H9 (cell line): Measurements from ENCODE around the gene BBX. TPM values are rescaled to one million over a fixed set of nuclear protein-coding genes. Genes with fewer than 3 reads are reported as not detected.

ENCODE experiments used
- DNase-seq: peaks from one replicate; pipeline ENCODE4 v3.0.0-alpha.2; 2017
- H2AFZ ChIP-seq: one replicate; pipeline ENCODE4 v1.6.1; 2013; ENCODE audit warnings: mild to moderate bottlenecking, low read length, control low read depth, moderate library complexity
- H2AK5ac ChIP-seq: 2 replicates; pipeline ENCODE4 v1.6.1; 2013; ENCODE audit warnings: low read length, control low read depth, mixed read lengths; ENCODE audit not compliant: insufficient read length
- H2BK120ac ChIP-seq: one replicate; pipeline ENCODE4 v1.6.1; 2013; ENCODE audit warnings: low read depth, mild to moderate bottlenecking, low read length, control low read depth, inconsistent platforms; ENCODE audit not compliant: poor library complexity, severe bottlenecking
- H2BK12ac ChIP-seq: 2 replicates; pipeline ENCODE4 v1.6.1; 2013; ENCODE audit warnings: low read length, control low read depth, mixed read lengths, low read depth; ENCODE audit not compliant: insufficient read length
- H2BK15ac ChIP-seq: 2 replicates; pipeline ENCODE4 v1.6.1; 2013; ENCODE audit warnings: low read depth, low read length, control low read depth
- H2BK20ac ChIP-seq: one replicate; pipeline ENCODE4 v1.6.1; 2013; ENCODE audit warnings: low read depth, mild to moderate bottlenecking, low read length, control low read depth, inconsistent platforms; ENCODE audit not compliant: poor library complexity, severe bottlenecking
- H2BK5ac ChIP-seq: 2 replicates; pipeline ENCODE4 v1.6.1; 2013; ENCODE audit warnings: low read length, control low read depth, mixed read lengths; ENCODE audit not compliant: insufficient read length
- H3K14ac ChIP-seq: 2 replicates; pipeline ENCODE4 v1.6.1; 2013; ENCODE audit warnings: low read length, control low read depth; ENCODE audit not compliant: insufficient read depth
- H3K18ac ChIP-seq: 2 replicates; pipeline ENCODE4 v1.6.1; 2013; ENCODE audit warnings: low read depth, mild to moderate bottlenecking, mixed read lengths, low read length, control low read depth; ENCODE audit not compliant: insufficient read length
- H3K23ac ChIP-seq: 2 replicates; pipeline ENCODE4 v1.6.1; 2013; ENCODE audit warnings: low read length, control low read depth, mixed read lengths, low read depth; ENCODE audit not compliant: insufficient read length
- H3K23me2 ChIP-seq: 2 replicates; pipeline ENCODE4 v1.6.1; 2013; ENCODE audit warnings: low read depth, mild to moderate bottlenecking, mixed read lengths, low read length, control low read depth; ENCODE audit not compliant: insufficient read length, poor library complexity, severe bottlenecking
- H3K27ac ChIP-seq: 2 replicates; pipeline ENCODE4 v1.5.1; 2013; ENCODE audit warnings: low read length, control low read depth, mixed read lengths, low read depth; ENCODE audit not compliant: insufficient read length
- H3K27me3 ChIP-seq: 2 replicates; pipeline ENCODE4 v1.6.1; 2013; ENCODE audit warnings: low read length, control low read depth, inconsistent platforms; ENCODE audit not compliant: insufficient read depth
- H3K4ac ChIP-seq: 2 replicates; pipeline ENCODE4 v1.6.1; 2013; ENCODE audit warnings: low read depth, mild to moderate bottlenecking, control low read depth, inconsistent platforms, low read length, moderate library complexity
- H3K4me1 ChIP-seq: 2 replicates; pipeline ENCODE4 v1.6.1; 2013; ENCODE audit warnings: low read length, control low read depth, inconsistent platforms; ENCODE audit not compliant: insufficient read depth
- H3K4me2 ChIP-seq: 2 replicates; pipeline ENCODE4 v1.6.1; 2013; ENCODE audit warnings: low read length, control low read depth, mixed read lengths; ENCODE audit not compliant: insufficient read length, insufficient read depth
- H3K56ac ChIP-seq: 2 replicates; pipeline ENCODE4 v1.6.1; 2013; ENCODE audit warnings: low read depth, mild to moderate bottlenecking, mixed read lengths, low read length, control low read depth; ENCODE audit not compliant: insufficient read length
- H3K79me1 ChIP-seq: 2 replicates; pipeline ENCODE4 v1.6.1; 2013; ENCODE audit warnings: low read depth, mild to moderate bottlenecking, moderate library complexity, low read length, control low read depth, inconsistent platforms; ENCODE audit not compliant: insufficient read depth, poor library complexity, severe bottlenecking
- H3K79me2 ChIP-seq: 2 replicates; pipeline ENCODE4 v1.6.1; 2013; ENCODE audit warnings: low read length, control low read depth, inconsistent platforms; ENCODE audit not compliant: insufficient read depth
- H3K9ac ChIP-seq: 2 replicates; pipeline ENCODE4 v1.6.1; 2013; ENCODE audit warnings: low read length, control low read depth, mixed read lengths; ENCODE audit not compliant: insufficient read length; ENCODE audit errors: extremely low read depth
- H3K9me3 ChIP-seq: one replicate; pipeline ENCODE4 v1.6.1; 2013; ENCODE audit warnings: low read depth, low read length, inconsistent platforms; ENCODE audit not compliant: control insufficient read depth
- H3T11ph ChIP-seq: one replicate; pipeline ENCODE4 v1.6.1; 2013; ENCODE audit warnings: mild to moderate bottlenecking, low read length, control low read depth, inconsistent platforms
- H4K20me1 ChIP-seq: one replicate; pipeline ENCODE4 v1.6.1; 2013; ENCODE audit not compliant: control insufficient read depth, insufficient read length, insufficient read depth
- H4K5ac ChIP-seq: 2 replicates; pipeline ENCODE4 v1.6.1; 2013; ENCODE audit warnings: low read depth, mild to moderate bottlenecking, mixed read lengths, low read length, control low read depth; ENCODE audit not compliant: insufficient read length
- H4K8ac ChIP-seq: replicated peaks from 2 replicates; pipeline ENCODE4 v1.6.1; 2013; ENCODE audit warnings: low read length, control low read depth, mixed read lengths, low read depth; ENCODE audit not compliant: insufficient read length
- H4K91ac ChIP-seq: 2 replicates; pipeline ENCODE4 v1.6.1; 2013; ENCODE audit warnings: low read depth, mild to moderate bottlenecking, moderate library complexity, mixed read lengths, low read length, control low read depth; ENCODE audit not compliant: insufficient read length
- H3K27ac Mint-ChIP-seq, 3 experiments: 2 replicates in 2 of 3; 3 replicates in 1 of 3; pipeline ENCODE4 v1.8.0; 2020 to 2021; ENCODE audit warnings: mixed read lengths in 3 of 3, mild to moderate bottlenecking in 1 of 3, moderate library complexity in 1 of 3
- H3K27me3 Mint-ChIP-seq: 2 replicates; pipeline ENCODE4 v1.8.0; 2021; ENCODE audit warnings: low read depth, mild to moderate bottlenecking, moderate library complexity, mixed read lengths
- H3K36me3 Mint-ChIP-seq, 3 experiments: 2 replicates in 2 of 3; 3 replicates in 1 of 3; pipeline ENCODE4 v1.8.0; 2020 to 2021; ENCODE audit warnings: low read depth in 3 of 3, mixed read lengths in 3 of 3; ENCODE audit not compliant: insufficient read depth in 1 of 3
- H3K4me1 Mint-ChIP-seq, 2 experiments: 2 replicates each; pipeline ENCODE4 v1.8.0; 2020; ENCODE audit warnings: mixed read lengths in 2 of 2
- H3K4me3 Mint-ChIP-seq, 2 experiments: 2 replicates in 1 of 2; 3 replicates in 1 of 2; pipeline ENCODE4 v1.8.0; 2020 to 2021; ENCODE audit warnings: mild to moderate bottlenecking in 2 of 2, mixed read lengths in 2 of 2, moderate library complexity in 1 of 2
- H3K9me3 Mint-ChIP-seq, 2 experiments: 2 replicates in 1 of 2; 3 replicates in 1 of 2; pipeline ENCODE4 v1.8.0; 2020; ENCODE audit warnings: mild to moderate bottlenecking in 2 of 2, mixed read lengths in 2 of 2, moderate library complexity in 1 of 2
- CTCF ChIP-seq: fragments of 200-600 bp; sonication (generic); conservative IDR thresholded peaks from 3 replicates; pipeline ENCODE4 v1.8.0; 2021; ENCODE audit warnings: antibody characterized with exemption, mild to moderate bottlenecking
- WGBS: extraction: QIAGEN DNeasy Blood & Tissue Kit; methylation state at CpG from one replicate; pipeline ENCODE4 v1.1.7; 2013; ENCODE audit warnings: missing lambda C conversion rate, low lambda C conversion rate, mixed read lengths; ENCODE audit not compliant: insufficient read length; ENCODE audit errors: extremely low coverage; 5-methylcytosine and 5-hydroxymethylcytosine counted together
- total RNA-seq: library from RNA; stranded (reverse); gene quantifications from 2 replicates; pipeline ENCODE4 v1.2.1, GENCODE V29; 2021

Gene BBX
- total RNA-seq, 1 experiment from 2014 or later, result 34.8 TPM

- Mint-ChIP-seq H3K27me3 (no peaks in the 10 kb centered on the region), H3K27ac (no peak overlapping the region), H3K4me3 (no peak overlapping the region), H3K36me3 (peaks cover 5 to 39% (median 15%) of the 10 kb centered on the region in 3 experiments; a peak in 6 of 7 replicates), H3K9me3 (peaks cover 6 to 11% of the 10 kb centered on the region in 2 experiments; a peak in 4 of 5 replicates), H3K4me1 (peaks cover 24 to 35% of the 10 kb centered on the region in 2 experiments)
- Histone ChIP-seq H3K4ac (no peak overlapping the region), H2BK20ac (no peak overlapping the region), H2AK5ac (no peak overlapping the region), H3K79me1 (no peaks in the 10 kb centered on the region), H3K79me2 (no peaks in the 10 kb centered on the region), H3K23ac (no peak overlapping the region), H2AFZ (no peak overlapping the region), H2BK15ac (no peak overlapping the region), H3K4me2 (no peak overlapping the region), H4K5ac (no peak overlapping the region), H4K91ac (no peak overlapping the region), H4K20me1 (no peaks in the 10 kb centered on the region), H2BK5ac (no peak overlapping the region), H3K27ac (no peak overlapping the region), H3K9ac (no peak overlapping the region), H3K27me3 (no peaks in the 10 kb centered on the region), H3K4me1 (0 out of 2 replicates have a peak, but pooled peaks cover 3% of the 10 kb centered on the region), H3K9me3 (no peaks in the 10 kb centered on the region), H4K8ac (no peak overlapping the region), H2BK12ac (no peak overlapping the region), H3K18ac (no peak overlapping the region), H3K23me2 (no peaks in the 10 kb centered on the region), H3K14ac (no peak overlapping the region), H3T11ph (no peak overlapping the region), H3K56ac (no peak overlapping the region), H2BK120ac (no peak overlapping the region)
- no peak for TF ChIP-seq CTCF
- DNase-seq, result no peak
- WGBS, result no CpG with 5 or more reads among the region's 7 CpGs
Observed at GRCh38 chr3:107604057-107604822, 81.5 kb downstream of the BBX start.
